Fibroblast of lung (primary cell): Measurements from ENCODE around the gene FYB2. TPM values are rescaled to one million over a fixed set of nuclear protein-coding genes. Genes with fewer than 3 reads are reported as not detected.

Experiments
- DNase-seq, 2 donors: peaks; one replicate each; pipeline versions ENCODE4 v3.0.0 to v3.0.0-alpha.2; 2010; ENCODE audit warnings: low read depth in 2 of 2
- H2AFZ ChIP-seq: 2 replicates; pipeline ENCODE4 v1.5.1; 2012; ENCODE audit warnings: low read length, control low read depth, inconsistent platforms
- H3K27ac ChIP-seq: 2 replicates; pipeline ENCODE4 v1.5.1; 2011; ENCODE audit warnings: low read length, control low read depth; ENCODE audit not compliant: insufficient read depth
- H3K27me3 ChIP-seq: 2 replicates; pipeline ENCODE4 v1.5.1; 2011; ENCODE audit warnings: mild to moderate bottlenecking, low read length; ENCODE audit not compliant: control insufficient read depth, insufficient read depth
- H3K36me3 ChIP-seq: 2 replicates; pipeline ENCODE4 v1.5.1; 2011; ENCODE audit warnings: low read length; ENCODE audit not compliant: control insufficient read depth, insufficient read depth
- H3K4me1 ChIP-seq: 2 replicates; pipeline ENCODE4 v1.5.1; 2011; ENCODE audit warnings: low read length; ENCODE audit not compliant: control insufficient read depth, insufficient read depth; ENCODE audit errors: extremely low read depth
- H3K4me2 ChIP-seq: 2 replicates; pipeline ENCODE4 v1.5.1; 2011; ENCODE audit warnings: low read length, control low read depth; ENCODE audit not compliant: insufficient read depth; ENCODE audit errors: extremely low read depth
- H3K4me3 ChIP-seq, 4 experiments: fragments of 200-600 bp in 1 of 4; sonication (generic) in 1 of 4; replicated peaks in 1 of 4; 2 replicates each; pipeline ENCODE4 v1.5.1; 2011 to 2016; ENCODE audit warnings: low read length in 4 of 4, low read depth in 3 of 4, mild to moderate bottlenecking in 3 of 4, control low read depth in 2 of 4, inconsistent platforms in 1 of 4, mixed read lengths in 1 of 4; ENCODE audit not compliant: insufficient read depth in 1 of 4; ENCODE audit errors: control extremely low read depth in 1 of 4
- H3K79me2 ChIP-seq: 2 replicates; pipeline ENCODE4 v1.5.1; 2012; ENCODE audit warnings: mild to moderate bottlenecking, low read length, inconsistent platforms; ENCODE audit not compliant: control insufficient read depth, insufficient read depth
- H3K9ac ChIP-seq: 2 replicates; pipeline ENCODE4 v1.5.1; 2011; ENCODE audit warnings: mild to moderate bottlenecking, low read length, control low read depth; ENCODE audit not compliant: insufficient read depth
- H3K9me3 ChIP-seq: 2 replicates; pipeline ENCODE4 v1.5.1; 2012; ENCODE audit warnings: low read depth, low read length; ENCODE audit not compliant: control insufficient read depth, insufficient read depth
- H4K20me1 ChIP-seq: 2 replicates; pipeline ENCODE4 v1.5.1; 2011; ENCODE audit warnings: low read length; ENCODE audit not compliant: control insufficient read depth, insufficient read depth; ENCODE audit errors: extremely low read depth
- CTCF ChIP-seq, 2 donors: IDR thresholded peaks in 1 of 2; conservative IDR thresholded peaks in 1 of 2; 1 replicate in 1 of 2; 2 replicates in 1 of 2; pipeline ENCODE4 v1.5.1; 2011 to 2012; ENCODE audit warnings: low read length in 2 of 2, control low read depth in 1 of 2, inconsistent platforms in 1 of 2, low read depth in 1 of 2, mild to moderate bottlenecking in 1 of 2
- EZH2 ChIP-seq: IDR thresholded peaks from 2 replicates; pipeline ENCODE4 v1.5.1; 2012; ENCODE audit warnings: low read length, control low read depth, mild to moderate bottlenecking; ENCODE audit errors: missing control alignments
- polyA plus RNA-seq, 2 donors: library from polyadenylated mRNA; depleted of rRNA in 1 of 2; stranded (reverse) in 1 of 2; unstranded in 1 of 2; fragments of >200 nt; gene quantifications; 2 replicates each; pipeline ENCODE4 v1.2.1, GENCODE V29; 2011 to 2012; ENCODE audit warnings: missing spikeins in 1 of 2
- total RNA-seq: library from RNA; depleted of rRNA; stranded (reverse); fragments of >200 nt; gene quantifications from 2 replicates; pipeline ENCODE4 v1.2.1, GENCODE V29; 2014

FYB2 gene
- total and polyA plus RNA-seq, 2 donors (not counting 1 experiment from before 2014, with no cell fraction given) = not detected

GRCh38 chr1:56709269-56709880, 109.8 kb downstream of the FYB2 start:
- peak; percentile 51 to 76 for DNase-seq
- Histone ChIP-seq H3K79me2 (no peaks in the 10 kb centered on the region), H3K9me3 (no peaks in the 10 kb centered on the region), H3K27me3 (no peaks in the 10 kb centered on the region), H3K27ac (no peak overlapping the region), H2AFZ (no peak overlapping the region), H3K4me3 (no peak overlapping the region), H3K36me3 (no peaks in the 10 kb centered on the region), H3K4me1 (peaks cover 3% of the 10 kb centered on the region), H3K9ac (no peak overlapping the region), H4K20me1 (no peaks in the 10 kb centered on the region), H3K4me2 (no peak overlapping the region)
- peak; percentile 47 to 48 for TF ChIP-seq CTCF (conservative IDR thresholded peaks at IDR 0.05 in 1 of 2, IDR thresholded peaks at IDR 0.05 in 1 of 2; ENCODE audit: low read depth in 1 of 2, low read length in 2 of 2)
- TF ChIP-seq EZH2 = no peak

GRCh38 chr1:56707379-56707778, 111.8 kb downstream of the FYB2 start:
- H4K20me1 ChIP-seq = no peaks in the 10 kb centered on the region
- DNase-seq = no peak
- no peaks in the 10 kb centered on the region for H3K9me3 ChIP-seq
- no peaks in the 10 kb centered on the region for H3K79me2 ChIP-seq
- no peak overlapping the region for H3K9ac ChIP-seq
- H2AFZ ChIP-seq = no peak overlapping the region
- no peak overlapping the region for H3K4me2 ChIP-seq
- H3K36me3 ChIP-seq = no peaks in the 10 kb centered on the region
- no peak overlapping the region for H3K4me3 ChIP-seq
- TF ChIP-seq EZH2 (no peak), CTCF (conservative IDR thresholded peaks at IDR 0.05 in 1 of 2, IDR thresholded peaks at IDR 0.05 in 1 of 2; ENCODE audit: low read depth in 1 of 2, low read length in 2 of 2) (no peak)
- no peaks in the 10 kb centered on the region for H3K27me3 ChIP-seq
- H3K4me1 ChIP-seq = peaks cover 3% of the 10 kb centered on the region
- no peak overlapping the region for H3K27ac ChIP-seq

- H3K36me3 ChIP-seq = no peaks in the 10 kb centered on the region
- no peaks in the 10 kb centered on the region for H4K20me1 ChIP-seq
- no peaks in the 10 kb centered on the region for H3K9me3 ChIP-seq
- H2AFZ ChIP-seq = no peak overlapping the region
- no peak overlapping the region for H3K4me2 ChIP-seq
- TF ChIP-seq CTCF (conservative IDR thresholded peaks at IDR 0.05 in 1 of 2, IDR thresholded peaks at IDR 0.05 in 1 of 2; ENCODE audit: low read depth in 1 of 2, low read length in 2 of 2) = no peak
- no peak for TF ChIP-seq EZH2
- H3K4me3 ChIP-seq = no peak overlapping the region
- H3K27me3 ChIP-seq = no peaks in the 10 kb centered on the region
- no peaks in the 10 kb centered on the region for H3K4me1 ChIP-seq
- H3K27ac ChIP-seq = no peak overlapping the region
- DNase-seq = no peak
- no peak overlapping the region for H3K9ac ChIP-seq
- no peaks in the 10 kb centered on the region for H3K79me2 ChIP-seq
Observed at GRCh38 chr1:56703747-56704146, 115.5 kb downstream of the FYB2 start.
